ENCODE measurements around the gene LMBR1.

Gene LMBR1

DNA sequence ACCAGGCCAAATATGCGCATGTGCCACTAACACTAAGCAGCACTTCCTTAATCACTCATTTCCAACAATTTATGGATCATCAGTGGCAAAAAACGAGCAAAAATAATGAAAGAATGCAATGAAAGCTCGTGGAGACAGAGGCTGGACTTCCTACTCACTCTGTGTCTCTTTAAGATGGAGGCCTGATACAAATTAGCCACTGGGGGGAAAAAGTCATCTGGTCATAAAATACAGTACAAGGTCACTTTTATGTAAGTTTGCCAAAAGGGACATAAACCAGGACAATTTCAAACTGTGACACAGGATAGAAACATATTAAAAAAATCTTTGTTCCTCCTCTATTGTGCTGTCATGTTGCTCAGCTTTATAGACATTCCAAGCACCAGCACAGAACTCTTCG, 101.7 kb downstream of the LMBR1 start:
- peak; percentile 17 for DNase-seq

GRCh38 chr7:156790264-156790663, 102.7 kb downstream of the LMBR1 start:
- DNase-seq, result no peak

DNA sequence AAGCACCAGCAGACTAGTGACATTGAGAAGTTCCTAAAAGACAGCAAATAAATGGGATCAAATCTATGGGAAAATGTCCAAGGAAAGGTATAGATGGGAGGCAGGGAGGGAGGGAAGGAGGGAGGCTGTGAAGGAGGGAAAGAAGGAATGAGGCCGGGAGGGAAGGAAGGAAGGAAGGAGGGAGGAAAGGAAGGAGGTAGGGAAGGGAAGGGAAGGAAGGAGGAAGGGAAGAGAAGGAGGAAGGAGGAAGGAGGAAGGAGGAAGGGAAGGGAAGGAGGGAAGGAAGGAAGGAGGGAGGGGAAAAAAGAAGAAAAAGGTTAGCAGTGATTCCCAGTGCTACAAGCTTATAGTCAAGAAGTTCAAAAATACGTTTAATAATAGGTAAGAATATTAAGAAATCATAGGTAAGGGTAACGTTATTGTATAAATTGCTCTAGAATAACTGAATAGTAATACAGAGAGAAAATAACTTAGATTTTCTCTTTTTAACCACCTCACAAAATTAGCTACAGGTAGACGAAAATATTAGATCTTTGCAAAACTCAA, 106.9 kb downstream of the LMBR1 start:
- no peak for DNase-seq

- DNase-seq, result no peak
These were observed 109.1 kb downstream of the LMBR1 start for GRCh38 chr7:156783864-156784263.

- DNase-seq, result no peak
These were observed 111.0 kb downstream of the LMBR1 start for GRCh38 chr7:156781972-156782371.

DNA sequence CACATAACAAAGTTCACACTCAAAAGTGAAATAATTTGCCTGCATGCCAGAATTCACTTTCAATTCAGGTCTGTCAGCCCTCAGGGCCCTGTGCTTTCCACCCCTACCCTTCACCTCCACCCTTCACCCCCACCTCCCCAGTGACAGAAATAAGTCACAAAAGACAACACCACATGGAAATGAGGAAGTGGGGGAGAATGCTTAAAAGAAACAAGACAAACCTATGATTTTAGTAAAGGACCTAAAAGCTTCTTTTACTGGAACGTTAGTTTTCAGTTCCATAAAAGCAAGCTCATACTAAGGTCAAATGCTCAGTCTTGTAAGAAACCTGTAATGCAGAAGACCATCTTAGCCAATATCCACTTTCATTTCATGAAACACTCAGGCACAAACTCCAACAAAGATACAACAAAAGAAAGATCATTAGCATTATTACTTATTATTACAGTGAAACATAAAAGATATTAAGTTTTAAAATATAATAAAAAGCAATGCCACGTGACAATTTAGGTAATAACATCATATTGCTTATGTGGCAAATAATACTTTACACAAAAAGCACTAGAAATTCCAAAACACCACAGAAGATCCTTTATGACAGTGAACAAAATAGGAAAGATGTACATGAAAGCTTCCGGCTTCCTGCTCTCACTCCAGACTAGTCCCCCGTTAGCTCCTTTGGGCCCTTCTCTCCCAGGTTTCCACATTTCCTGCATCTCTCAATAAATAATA, 112.1 kb downstream of the LMBR1 start:
- DNase-seq, result peak; percentile 9

DNA sequence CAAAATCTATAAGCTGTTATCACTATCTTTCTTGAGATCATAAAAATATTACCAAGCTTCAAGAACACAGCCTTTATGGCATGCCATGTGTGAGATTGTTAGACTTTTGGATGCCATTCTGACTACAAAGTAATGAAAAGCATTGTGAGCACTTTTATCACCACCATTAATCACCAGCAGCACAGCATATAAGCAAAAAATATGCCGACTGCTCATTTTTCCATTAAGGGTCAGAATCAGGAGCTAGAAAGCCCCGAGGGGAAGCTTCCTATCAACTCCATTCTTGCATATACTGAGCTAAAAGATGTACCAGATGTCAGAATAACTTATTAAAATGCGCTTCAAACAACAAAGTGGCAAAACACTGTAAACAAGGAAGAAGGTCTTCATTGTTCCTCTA, 114.3 kb downstream of the LMBR1 start:
- DNase-seq, result peak; percentile 50

DNA sequence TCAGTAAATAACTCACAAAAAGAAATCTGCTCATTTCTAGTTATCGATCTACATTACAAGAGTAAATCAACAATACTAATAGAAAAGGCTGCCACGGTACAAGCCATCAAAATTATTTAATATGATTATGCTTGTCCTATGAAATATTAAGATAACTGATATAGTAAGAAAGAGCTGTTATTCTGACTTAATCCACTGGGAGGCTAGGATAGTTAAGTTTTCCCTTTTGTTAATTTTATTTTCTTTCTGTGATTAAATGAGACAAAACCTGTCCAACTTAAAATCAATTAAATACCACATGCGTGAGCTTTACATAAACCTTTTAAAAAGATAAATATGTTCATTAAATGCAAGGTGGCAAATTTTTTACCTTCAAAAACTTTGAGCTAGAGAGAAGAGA, 114.8 kb downstream of the LMBR1 start:
- DNase-seq, result no peak

DNA sequence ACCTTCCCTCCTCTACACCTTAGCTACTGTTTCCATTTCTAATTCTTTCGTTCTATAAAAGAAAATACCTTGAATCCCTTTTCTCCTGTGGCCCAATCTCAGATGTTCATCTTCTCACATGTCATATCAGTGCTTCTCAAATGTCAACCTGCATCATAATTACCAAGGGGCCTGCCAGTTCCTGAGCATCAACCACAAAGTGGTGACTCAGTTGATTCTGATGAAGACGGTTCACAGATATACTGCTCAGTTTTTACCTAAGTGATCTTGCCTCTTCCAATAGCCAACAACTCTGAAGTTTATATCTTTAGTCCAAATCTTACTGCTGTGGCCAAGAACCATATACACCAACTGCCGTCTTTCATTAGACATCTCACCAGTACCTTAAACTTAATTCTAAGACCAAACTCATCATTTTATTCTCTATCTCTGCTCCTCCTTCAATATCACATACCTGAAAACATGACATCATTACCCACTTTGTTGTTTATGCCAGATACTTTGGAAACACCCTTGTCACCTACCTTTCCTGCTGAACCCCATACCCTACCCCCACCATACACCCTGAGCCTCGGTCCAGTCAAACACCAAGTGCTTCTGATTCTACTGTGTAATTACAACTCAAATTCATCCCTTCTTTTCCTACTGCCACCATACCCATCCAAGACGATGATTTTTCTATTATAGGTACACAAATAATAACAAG, 115.5 kb downstream of the LMBR1 start:
- no peak for DNase-seq

DNA sequence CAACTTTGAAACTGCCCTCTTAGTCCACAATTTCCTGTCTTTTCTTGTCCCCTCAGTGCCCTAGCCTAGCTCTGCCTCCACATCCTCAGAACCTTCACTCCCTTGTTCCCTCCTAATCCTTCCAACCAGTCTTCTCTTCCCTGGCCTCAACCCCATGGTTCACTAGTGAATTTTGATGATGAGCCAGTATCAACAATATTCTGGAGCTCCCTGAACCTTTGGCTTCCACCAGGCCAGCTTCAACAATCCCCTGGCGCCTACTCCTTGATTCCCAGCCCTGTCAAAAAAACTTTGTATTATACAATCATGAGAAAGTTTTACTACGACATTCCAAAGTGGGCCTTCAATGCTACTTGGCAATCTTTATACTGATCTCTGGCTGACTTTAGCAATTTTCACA, 116.5 kb downstream of the LMBR1 start:
- no peak for DNase-seq

GRCh38 chr7:156773966-156774365, 119.0 kb downstream of the LMBR1 start:
- DNase-seq, result no peak

DNA sequence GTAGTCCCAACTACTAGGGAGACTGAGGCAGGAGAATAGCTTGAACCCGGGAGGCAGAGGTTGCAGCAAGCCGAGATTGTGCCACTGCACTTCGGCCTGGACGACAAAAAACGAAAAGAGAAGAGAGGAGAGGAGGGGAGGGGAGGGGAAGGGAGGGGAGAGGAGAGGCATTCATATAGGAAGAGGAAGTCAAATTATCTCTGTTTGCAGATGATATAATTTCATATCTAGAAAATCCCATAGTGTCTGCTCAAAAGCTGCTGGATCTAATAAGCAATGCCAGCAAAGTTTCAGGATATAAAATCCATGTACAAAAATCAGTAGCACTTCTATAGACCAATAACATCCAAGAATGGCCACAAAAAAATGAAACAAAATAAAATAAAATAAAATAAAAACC, 120.3 kb downstream of the LMBR1 start:
- DNase-seq, result no peak

GRCh38 chr7:156768698-156769472, 124.1 kb downstream of the LMBR1 start:
- DNase-seq, result peak; percentile 37

DNA sequence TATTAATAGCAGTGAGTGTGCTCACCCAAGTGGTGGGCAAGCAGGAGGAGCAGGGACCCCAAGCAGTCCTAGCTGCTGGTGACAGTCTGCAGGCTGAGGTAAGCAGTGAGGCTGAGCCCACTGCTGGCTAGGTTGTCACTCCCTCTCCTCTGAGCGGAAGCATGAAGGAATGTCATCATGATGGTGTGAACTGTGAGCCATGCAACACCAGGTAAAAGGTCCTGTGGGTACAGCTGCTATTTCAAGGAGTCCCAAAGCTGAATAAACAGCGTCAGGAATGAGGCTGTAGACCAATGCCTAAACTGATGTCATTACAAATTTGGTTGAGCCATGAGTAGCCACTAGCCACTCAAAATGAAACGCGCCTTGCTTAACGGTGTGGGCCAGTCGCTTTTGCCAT, 126.3 kb downstream of the LMBR1 start:
- DNase-seq, result no peak

DNA sequence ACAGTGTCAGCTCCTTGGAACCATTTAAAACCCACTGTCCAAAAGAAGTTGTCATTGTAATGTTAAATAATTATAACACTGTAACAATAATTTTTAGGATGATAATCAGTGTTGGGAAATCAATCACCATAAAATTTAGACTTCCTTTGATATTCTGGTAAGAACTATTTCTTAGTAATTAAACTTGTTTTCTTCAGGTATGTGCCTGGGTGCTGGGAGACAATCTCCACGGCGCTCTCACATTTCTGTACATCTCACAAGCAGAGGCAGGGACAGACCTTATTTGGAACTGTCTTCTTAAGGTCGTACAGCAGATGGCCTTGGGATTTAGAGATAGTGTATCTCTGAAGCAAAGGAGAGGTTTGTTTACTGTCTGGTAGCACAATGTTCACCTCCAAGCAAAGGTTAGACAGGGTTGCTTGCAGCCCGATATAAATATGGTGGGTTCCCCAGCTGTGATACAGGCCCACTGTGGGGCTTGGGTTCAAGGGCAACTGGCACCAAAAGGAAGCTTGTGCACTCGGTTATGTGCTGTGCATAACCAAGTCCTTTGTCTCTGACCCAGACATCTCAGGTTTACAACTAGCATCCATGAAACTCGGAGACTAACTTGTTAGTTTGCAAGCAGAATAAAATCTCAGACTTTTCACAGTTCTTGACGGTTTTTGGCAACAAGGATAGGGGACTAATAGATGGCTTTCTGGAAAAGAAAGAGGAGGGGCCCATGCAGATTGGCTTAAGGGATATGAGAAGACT, 126.9 kb downstream of the LMBR1 start:
- DNase-seq, result no peak

DNA sequence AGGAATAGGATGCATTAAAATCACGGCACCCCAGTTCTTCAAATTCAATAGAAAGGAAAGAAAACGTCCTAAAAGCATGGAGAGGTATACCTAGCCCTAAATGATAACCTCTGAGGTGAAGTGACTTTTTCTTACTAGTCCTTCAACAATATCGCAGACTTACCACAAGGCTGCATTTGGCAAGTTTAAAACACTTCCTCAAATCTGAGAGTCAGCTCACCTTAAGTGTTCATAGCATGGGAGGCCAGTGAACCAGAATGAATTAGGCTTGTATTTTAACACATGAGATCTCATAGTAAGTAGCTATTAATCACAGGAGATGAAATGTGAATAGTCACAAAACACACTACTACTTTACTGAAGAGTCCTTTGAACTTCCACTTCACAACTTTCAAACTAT, 128.2 kb downstream of the LMBR1 start:
- no peak for DNase-seq

GRCh38 chr7:156764016-156764669, 128.8 kb downstream of the LMBR1 start:
- DNase-seq, result peak; percentile 95

DNA sequence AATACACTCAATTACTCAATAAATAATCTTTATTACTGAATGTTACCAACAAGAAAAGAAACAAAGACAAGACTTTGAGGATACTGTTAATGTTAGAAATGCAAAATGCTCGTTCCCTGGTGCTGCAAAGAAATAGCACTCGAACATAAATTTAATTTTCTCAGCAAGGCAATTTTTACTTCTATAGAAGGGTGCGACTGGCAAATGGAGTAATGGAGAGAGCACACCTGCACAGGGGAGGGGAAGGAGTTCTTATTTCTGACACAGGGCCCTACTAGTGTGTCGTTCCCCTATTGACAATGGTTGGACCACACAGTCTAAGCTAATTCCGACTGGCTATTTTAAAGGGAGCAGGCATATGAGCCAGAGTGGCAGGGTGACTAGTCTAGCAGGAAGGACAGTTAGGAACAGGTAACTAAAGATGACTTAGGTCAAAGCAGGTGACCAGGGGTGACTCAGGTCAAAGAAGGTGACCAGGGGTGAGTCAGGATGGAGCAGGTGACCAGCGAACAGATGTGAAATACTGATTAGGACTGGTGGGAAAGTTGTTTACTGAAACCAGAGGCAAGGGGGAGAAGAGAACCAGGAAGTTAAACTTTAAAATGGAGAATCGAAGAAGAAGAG, 133.3 kb downstream of the LMBR1 start:
- no peak for DNase-seq

DNA sequence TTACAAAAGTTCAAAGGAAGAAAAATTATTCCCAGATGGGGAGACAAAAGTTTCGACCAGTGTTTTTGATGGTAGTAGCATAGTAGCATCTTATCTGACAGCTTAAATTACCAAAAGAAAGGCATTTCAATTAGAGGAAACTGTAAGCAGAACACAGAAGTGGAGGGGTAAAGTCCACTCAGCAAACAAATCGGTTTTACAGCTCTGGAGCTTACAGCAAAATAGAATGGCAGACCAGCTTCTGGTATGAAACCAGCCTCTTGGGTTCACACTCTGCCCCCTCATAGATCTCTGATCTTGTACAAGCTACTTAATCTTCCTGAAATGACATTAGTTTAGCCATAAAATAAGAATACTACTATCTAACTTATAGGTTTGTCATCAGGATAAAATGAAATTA, 133.8 kb downstream of the LMBR1 start:
- DNase-seq, result no peak

GRCh38 chr7:156754201-156754600, 138.8 kb downstream of the LMBR1 start:
- DNase-seq, result no peak

GRCh38 chr7:156753630-156754029, 139.4 kb downstream of the LMBR1 start:
- DNase-seq, result peak; percentile 7

- no peak for DNase-seq
These were observed 139.8 kb downstream of the LMBR1 start for GRCh38 chr7:156753229-156753560.
